Measurements from ENCODE around the gene GSTCD.

- TF ChIP-seq, protein P1, sequence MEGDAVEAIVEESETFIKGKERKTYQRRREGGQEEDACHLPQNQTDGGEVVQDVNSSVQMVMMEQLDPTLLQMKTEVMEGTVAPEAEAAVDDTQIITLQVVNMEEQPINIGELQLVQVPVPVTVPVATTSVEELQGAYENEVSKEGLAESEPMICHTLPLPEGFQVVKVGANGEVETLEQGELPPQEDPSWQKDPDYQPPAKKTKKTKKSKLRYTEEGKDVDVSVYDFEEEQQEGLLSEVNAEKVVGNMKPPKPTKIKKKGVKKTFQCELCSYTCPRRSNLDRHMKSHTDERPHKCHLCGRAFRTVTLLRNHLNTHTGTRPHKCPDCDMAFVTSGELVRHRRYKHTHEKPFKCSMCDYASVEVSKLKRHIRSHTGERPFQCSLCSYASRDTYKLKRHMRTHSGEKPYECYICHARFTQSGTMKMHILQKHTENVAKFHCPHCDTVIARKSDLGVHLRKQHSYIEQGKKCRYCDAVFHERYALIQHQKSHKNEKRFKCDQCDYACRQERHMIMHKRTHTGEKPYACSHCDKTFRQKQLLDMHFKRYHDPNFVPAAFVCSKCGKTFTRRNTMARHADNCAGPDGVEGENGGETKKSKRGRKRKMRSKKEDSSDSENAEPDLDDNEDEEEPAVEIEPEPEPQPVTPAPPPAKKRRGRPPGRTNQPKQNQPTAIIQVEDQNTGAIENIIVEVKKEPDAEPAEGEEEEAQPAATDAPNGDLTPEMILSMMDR (IDR thresholded peaks at IDR 0.05), result peak in 1 of 3 experiments; percentile 21
- TF ChIP-seq POLR2AphosphoS5 (IDR thresholded peaks at IDR 0.05; ENCODE audit: insufficient read depth in 1 of 2, low read depth in 1 of 2) (peak; percentile 81 to 84), POLR2A (IDR thresholded peaks at IDR 0.05) (peak in 1 of 2 donors; percentile 21)
These were observed at the start of gene GSTCD, which contains the start of gene INTS12 for GRCh38 chr4:105708181-105709080.

All from vagina (tissue), 2 donors.